CD4-positive, alpha-beta T cell treated with Interleukin-2 at 100 ng/mL for 4 hours (primary cell): Measurements from ENCODE around the gene RXYLT1.

Experiments used
- DNase-seq: peaks from one replicate; pipeline ENCODE4 v3.0.0-alpha.2; 2020; ENCODE audit warnings: low spot score

Gene RXYLT1

GRCh38 chr12:63843721-63844390 is 64.1 kb downstream of the RXYLT1 start:
- peak; percentile 75 for DNase-seq

GRCh38 chr12:63844391-63845341 is 65.0 kb downstream of the RXYLT1 start, which contains the start of gene SRGAP1:
Gene SRGAP1 (plus strand): TSS chr12:63844700. CDS start chr12:63844817, 117 bp downstream.
- DNase-seq = no peak

DNA sequence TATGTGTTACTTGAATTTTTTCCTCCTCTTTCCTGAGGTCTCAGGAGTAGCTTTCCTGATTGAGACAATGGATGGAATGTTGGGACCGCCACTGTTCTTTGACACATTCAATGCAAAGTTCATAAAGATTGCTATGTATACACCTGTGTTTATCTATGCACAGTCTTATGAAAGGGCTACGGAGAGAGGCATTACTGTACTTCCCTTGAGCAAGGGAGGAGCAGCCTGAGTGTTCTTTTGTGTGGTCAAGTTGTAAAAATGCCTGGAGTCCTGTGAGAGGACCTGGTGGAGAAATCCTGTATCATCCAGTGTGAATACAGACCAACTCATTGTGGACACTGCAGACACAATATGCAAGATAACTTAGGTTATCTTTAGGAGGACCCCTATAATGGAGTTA is 66.0 kb downstream of the RXYLT1 start:
- no peak for DNase-seq

GRCh38 chr12:63846238-63846967 is 66.7 kb downstream of the RXYLT1 start:
- DNase-seq = no peak

DNA sequence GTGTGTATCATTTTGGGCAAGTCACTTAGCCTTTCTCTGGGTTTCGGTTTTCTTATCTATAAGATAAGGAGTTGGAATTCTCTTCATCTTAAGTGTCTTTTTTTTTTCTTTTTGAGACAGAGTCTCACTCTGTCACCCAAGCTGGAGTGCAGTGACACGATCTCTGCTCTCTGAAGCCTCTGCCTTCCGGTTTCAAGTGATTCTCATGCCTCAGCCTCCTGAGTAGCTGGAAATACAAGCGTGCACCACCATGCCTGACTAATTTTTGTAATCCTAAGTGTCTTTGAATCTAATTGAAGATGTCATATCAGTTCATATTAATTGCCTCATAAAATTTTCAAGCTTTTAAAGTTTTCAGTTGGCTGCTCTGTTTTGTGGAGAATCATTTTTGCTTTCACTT is 68.7 kb downstream of the RXYLT1 start:
- DNase-seq = no peak

- DNase-seq = no peak
Observed at GRCh38 chr12:63849106-63849620, 69.5 kb downstream of the RXYLT1 start.

DNA sequence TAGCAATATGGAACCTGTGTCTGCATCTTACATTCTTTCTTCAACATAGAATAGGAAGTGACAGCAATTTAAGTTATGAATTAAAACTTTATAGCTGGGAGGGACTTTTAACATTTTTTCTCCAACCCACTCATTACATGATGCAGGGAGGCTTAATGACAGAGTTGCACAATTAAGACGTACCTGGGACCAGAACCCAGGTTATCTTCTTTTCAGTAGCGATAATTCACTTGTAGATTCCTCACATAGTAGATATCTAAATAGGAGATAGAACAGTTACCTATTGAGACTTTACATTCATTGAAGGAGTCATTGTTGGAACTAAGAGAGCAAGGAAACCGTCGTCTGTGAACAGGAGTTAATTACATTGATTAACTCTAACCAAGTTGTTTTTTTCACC is 69.9 kb downstream of the RXYLT1 start:
- no peak for DNase-seq

DNA sequence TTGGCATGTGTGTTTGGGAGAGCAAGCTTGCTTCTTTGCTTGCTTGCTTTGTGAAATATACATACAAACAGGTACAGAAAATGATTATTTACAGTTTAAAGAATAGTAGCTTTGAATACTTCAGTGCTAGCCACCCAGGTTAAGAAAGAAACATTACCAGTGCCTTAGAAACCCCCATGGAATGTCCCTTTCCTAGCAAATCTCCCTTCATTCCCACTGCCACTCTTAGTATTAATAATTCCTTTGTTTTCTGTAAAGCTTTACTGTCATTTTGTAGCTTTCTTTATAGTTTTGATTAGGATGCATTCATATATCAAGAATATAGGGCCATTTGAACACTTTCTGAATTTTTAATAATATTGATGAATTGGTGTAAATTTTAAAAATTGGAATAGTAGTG is 74.3 kb downstream of the RXYLT1 start:
- no peak for DNase-seq

- DNase-seq = no peak
Observed at GRCh38 chr12:63855299-63855698, 75.6 kb downstream of the RXYLT1 start.

DNA sequence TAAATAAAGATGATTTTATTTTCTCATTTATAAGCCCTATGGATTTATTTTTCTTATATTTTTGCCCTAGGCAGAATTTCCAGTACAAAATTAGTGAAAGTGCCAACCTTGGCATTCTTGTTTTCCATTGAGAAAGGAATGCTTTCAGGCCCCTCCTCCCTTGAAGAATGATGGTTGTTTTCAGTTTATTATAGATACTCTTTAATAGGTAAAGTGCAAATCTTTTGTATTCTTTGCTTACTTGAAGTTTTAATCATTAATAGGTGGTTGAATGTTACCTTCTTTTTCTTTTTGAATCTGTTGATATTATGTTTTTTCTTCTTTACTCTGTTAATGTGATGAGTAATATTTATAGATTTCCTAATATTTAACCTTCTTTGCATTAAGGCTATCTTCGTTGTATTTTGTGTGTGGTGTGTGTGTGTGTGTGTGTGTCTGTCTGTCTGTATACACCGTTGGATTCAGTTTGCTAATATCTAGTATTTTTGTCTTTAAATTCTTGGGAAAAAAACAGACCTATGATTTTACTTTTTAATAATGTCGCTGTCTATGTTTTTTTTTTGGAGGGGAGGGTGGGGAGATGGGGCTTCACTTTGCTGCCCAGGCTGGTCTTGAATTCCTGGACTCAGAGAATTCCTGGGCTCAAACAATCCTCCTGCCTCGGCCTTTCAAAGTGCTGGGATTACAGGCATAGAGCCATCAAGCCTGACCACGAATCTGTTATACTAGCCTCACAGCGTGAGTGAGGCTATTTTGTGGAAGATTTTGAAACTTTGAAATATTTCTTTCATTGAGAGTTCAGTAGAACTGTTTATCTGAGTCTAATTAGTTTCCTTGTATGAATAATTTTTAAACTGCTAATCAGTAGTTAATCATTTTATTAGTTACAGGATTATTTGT is 78.3 kb downstream of the RXYLT1 start:
- DNase-seq = no peak
